Testis (tissue), 2 donors: Measurements from ENCODE around the gene NEURL1B.

Experiments
- POLR2A ChIP-seq: fragments of 450-650 bp; IDR thresholded peaks from one replicate; pipeline ENCODE4 v1.6.1; 2017; ENCODE audit warnings: antibody characterized with exemption, mild to moderate bottlenecking, moderate library complexity
- TF ChIP-seq, protein P1 (sequence below), 3 experiments: fragments of 450-650 bp in 2 of 3; fragments of 200-600 bp in 1 of 3; sonication (generic) in 1 of 3; IDR thresholded peaks; one replicate each; pipeline ENCODE4 v1.5.1; 2016 to 2019; ENCODE audit warnings: antibody characterized with exemption in 3 of 3, mild to moderate bottlenecking in 2 of 3, moderate library complexity in 1 of 3

- TF ChIP-seq, protein P1, sequence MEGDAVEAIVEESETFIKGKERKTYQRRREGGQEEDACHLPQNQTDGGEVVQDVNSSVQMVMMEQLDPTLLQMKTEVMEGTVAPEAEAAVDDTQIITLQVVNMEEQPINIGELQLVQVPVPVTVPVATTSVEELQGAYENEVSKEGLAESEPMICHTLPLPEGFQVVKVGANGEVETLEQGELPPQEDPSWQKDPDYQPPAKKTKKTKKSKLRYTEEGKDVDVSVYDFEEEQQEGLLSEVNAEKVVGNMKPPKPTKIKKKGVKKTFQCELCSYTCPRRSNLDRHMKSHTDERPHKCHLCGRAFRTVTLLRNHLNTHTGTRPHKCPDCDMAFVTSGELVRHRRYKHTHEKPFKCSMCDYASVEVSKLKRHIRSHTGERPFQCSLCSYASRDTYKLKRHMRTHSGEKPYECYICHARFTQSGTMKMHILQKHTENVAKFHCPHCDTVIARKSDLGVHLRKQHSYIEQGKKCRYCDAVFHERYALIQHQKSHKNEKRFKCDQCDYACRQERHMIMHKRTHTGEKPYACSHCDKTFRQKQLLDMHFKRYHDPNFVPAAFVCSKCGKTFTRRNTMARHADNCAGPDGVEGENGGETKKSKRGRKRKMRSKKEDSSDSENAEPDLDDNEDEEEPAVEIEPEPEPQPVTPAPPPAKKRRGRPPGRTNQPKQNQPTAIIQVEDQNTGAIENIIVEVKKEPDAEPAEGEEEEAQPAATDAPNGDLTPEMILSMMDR (IDR thresholded peaks at IDR 0.05): no peak
- TF ChIP-seq POLR2A: no peak
Observed at GRCh38 chr5:172679628-172680212, 38.7 kb downstream of the NEURL1B start.
